ENCODE measurements around the gene DNAH9.

DNAH9 gene

DNA sequence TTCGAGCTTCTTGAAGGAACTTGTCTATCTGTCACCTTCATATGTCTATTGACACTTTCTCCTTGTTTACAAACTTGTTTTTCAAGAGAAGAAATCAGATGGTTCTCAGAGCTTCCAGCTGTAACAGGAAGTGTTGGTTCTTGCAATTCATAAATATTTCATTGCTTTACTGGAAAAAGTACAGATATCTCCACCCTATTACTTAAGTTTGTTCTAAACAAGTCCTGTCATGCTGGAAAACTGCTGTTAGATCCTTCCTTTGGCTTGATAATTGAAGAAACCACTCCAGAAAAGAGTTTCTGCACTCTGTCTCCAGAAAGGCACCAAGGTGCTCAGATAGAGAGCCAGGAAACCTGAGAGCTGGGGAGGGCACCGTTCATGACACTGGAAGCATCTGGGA, 181.6 kb downstream of the DNAH9 start:
- H3K27ac ChIP-seq (ENCODE audit: low read length): no peak overlapping the region

DNA sequence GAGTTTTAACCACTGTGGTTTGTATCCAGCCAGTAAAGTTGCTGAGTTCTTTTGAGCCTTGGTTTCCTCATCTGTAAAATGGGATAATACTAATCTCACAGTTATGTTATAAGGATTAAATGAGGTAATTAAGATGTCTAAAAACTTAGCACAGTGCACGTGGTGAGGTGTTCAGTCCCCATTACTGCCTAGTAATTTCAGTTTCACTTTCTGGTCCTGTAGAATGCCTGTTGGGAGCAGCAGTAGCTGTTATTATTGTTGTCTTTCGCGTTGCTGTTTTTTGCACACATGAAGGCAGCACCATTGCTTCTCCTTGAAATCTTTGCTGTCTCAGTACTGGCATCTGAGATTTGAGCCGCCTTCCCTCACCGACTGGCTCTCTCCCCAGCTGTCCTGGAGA, 182.4 kb downstream of the DNAH9 start:
- no peaks in the 10 kb centered on the region for H3K4me1 ChIP-seq (ENCODE audit: low read length)
- H3K4me2 ChIP-seq (ENCODE audit: low read length): no peak overlapping the region
- H3K36me3 ChIP-seq (replicated peaks; ENCODE audit: low read depth, low read length): no peaks in the 10 kb centered on the region
- H3K9me3 ChIP-seq (ENCODE audit: insufficient read depth, low read length): no peaks in the 10 kb centered on the region
- no peak overlapping the region for H3K9ac ChIP-seq (ENCODE audit: low read length)
- H3K27me3 ChIP-seq (ENCODE audit: low read depth, low read length): no peaks in the 10 kb centered on the region
- no peaks in the 10 kb centered on the region for H3K79me2 ChIP-seq (ENCODE audit: low read length)
- H2AFZ ChIP-seq (ENCODE audit: low read depth, low read length): no peak overlapping the region
- no peak for TF ChIP-seq EZH2phosphoT487 (IDR thresholded peaks at IDR 0.05; ENCODE audit: low read depth)
- TF ChIP-seq, protein P1, sequence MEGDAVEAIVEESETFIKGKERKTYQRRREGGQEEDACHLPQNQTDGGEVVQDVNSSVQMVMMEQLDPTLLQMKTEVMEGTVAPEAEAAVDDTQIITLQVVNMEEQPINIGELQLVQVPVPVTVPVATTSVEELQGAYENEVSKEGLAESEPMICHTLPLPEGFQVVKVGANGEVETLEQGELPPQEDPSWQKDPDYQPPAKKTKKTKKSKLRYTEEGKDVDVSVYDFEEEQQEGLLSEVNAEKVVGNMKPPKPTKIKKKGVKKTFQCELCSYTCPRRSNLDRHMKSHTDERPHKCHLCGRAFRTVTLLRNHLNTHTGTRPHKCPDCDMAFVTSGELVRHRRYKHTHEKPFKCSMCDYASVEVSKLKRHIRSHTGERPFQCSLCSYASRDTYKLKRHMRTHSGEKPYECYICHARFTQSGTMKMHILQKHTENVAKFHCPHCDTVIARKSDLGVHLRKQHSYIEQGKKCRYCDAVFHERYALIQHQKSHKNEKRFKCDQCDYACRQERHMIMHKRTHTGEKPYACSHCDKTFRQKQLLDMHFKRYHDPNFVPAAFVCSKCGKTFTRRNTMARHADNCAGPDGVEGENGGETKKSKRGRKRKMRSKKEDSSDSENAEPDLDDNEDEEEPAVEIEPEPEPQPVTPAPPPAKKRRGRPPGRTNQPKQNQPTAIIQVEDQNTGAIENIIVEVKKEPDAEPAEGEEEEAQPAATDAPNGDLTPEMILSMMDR (IDR thresholded peaks at IDR 0.05; ENCODE audit: low read depth, low read length): no peak
- no peak overlapping the region for H3K4me3 ChIP-seq (ENCODE audit: low read length)
- no peak overlapping the region for H3K27ac ChIP-seq (ENCODE audit: low read length)
- no peaks in the 10 kb centered on the region for H4K20me1 ChIP-seq (ENCODE audit: insufficient read depth, low read length)

More for the DNA sequence above, 181.6 kb downstream of the DNAH9 start:
- no peak overlapping the region for H3K4me2 ChIP-seq (ENCODE audit: low read length)
- TF ChIP-seq EZH2phosphoT487 (IDR thresholded peaks at IDR 0.05; ENCODE audit: low read depth): no peak
- TF ChIP-seq, protein P1 (IDR thresholded peaks at IDR 0.05; ENCODE audit: low read depth, low read length): no peak
- no peaks in the 10 kb centered on the region for H3K36me3 ChIP-seq (replicated peaks; ENCODE audit: low read depth, low read length)
- H3K4me3 ChIP-seq (ENCODE audit: low read length): no peak overlapping the region
- H3K9ac ChIP-seq (ENCODE audit: low read length): no peak overlapping the region
- no peak overlapping the region for H2AFZ ChIP-seq (ENCODE audit: low read depth, low read length)
- no peaks in the 10 kb centered on the region for H4K20me1 ChIP-seq (ENCODE audit: insufficient read depth, low read length)
- H3K79me2 ChIP-seq (ENCODE audit: low read length): no peaks in the 10 kb centered on the region
- no peaks in the 10 kb centered on the region for H3K27me3 ChIP-seq (ENCODE audit: low read depth, low read length)
- no peaks in the 10 kb centered on the region for H3K9me3 ChIP-seq (ENCODE audit: insufficient read depth, low read length)
- H3K4me1 ChIP-seq (ENCODE audit: low read length): no peaks in the 10 kb centered on the region

DNA sequence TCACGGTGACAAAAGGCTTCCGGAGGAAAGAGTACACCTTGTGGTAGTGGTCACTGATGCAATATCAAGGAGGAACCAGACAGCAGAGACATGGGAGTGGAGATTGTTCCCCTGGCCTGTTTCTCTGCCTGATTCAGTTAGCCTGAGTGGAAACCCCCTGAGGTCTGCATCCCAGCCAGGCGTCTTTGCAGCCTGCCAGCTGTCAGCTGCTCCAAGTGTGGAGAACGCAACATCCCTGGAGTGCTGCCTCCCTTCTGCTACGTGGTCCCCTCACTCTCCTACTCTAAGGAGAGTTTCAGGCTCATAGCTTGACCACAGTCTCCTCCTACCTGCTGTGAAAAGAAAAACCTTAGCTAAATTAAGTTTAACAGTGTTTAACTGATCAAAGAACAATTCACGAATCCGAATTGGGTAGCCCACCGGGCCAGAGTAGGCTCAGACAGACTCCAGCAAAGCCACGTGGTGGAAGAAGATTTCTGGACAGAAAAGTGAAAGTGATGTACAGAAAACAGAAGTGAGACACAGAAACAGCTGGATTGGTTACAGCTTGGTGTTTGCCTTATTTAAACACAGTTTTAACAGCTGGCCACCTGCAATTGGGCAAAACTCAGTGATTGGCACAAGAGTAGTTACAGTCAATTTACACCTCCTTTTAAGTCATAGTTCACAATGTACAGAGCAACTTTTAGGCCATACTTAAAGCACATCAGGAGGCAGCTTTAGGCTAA, 188.6 kb downstream of the DNAH9 start:
- no peak overlapping the region; the same call in 1 of the 2 replicates for H2AFZ ChIP-seq (ENCODE audit: low read depth, low read length)
- H3K4me3 ChIP-seq (ENCODE audit: low read length): no peak overlapping the region
- H3K9me3 ChIP-seq (ENCODE audit: insufficient read depth, low read length): no peaks in the 10 kb centered on the region
- no peak overlapping the region for H3K27ac ChIP-seq (ENCODE audit: low read length)
- no peak overlapping the region for H3K9ac ChIP-seq (ENCODE audit: low read length)
- no peaks in the 10 kb centered on the region for H3K36me3 ChIP-seq (replicated peaks; ENCODE audit: low read depth, low read length)
- no peaks in the 10 kb centered on the region for H3K27me3 ChIP-seq (ENCODE audit: low read depth, low read length)
- TF ChIP-seq EZH2phosphoT487 (IDR thresholded peaks at IDR 0.05; ENCODE audit: low read depth): no peak
- TF ChIP-seq, protein P1 (IDR thresholded peaks at IDR 0.05; ENCODE audit: low read depth, low read length): no peak
- no peaks in the 10 kb centered on the region for H4K20me1 ChIP-seq (ENCODE audit: insufficient read depth, low read length)
- H3K79me2 ChIP-seq (ENCODE audit: low read length): no peaks in the 10 kb centered on the region
- peak overlapping the region; percentile 39; the same call in 1 of the 2 replicates for H3K4me2 ChIP-seq (ENCODE audit: low read length)
- peaks cover 10% of the 10 kb centered on the region; the same call in 1 of the 2 replicates for H3K4me1 ChIP-seq (ENCODE audit: low read length)

DNA sequence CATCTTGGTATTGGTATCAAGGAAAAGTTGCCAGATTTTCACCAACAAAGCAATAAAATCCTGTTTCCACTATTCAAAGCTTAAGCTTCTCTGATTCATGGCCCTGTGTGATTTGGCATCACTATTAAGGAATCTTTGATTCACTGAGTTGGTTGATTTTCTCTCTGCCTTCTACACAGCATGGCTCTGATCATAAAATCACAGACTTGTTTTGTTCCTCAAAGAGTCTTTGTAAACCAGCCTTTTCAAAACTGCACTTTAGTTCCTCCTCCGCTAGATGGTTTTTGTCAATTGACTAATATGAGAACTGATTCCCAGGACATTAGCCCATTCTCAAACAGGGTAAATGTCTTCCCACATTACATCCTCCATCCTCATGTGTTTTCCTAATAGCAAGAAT, 197.6 kb downstream of the DNAH9 start:
- H3K27ac ChIP-seq (ENCODE audit: low read length): no peak overlapping the region
- H3K9me3 ChIP-seq (ENCODE audit: insufficient read depth, low read length): no peaks in the 10 kb centered on the region
- H3K4me3 ChIP-seq (ENCODE audit: low read length): no peak overlapping the region
- TF ChIP-seq, protein P1 (IDR thresholded peaks at IDR 0.05; ENCODE audit: low read depth, low read length): no peak
- no peak for TF ChIP-seq EZH2phosphoT487 (IDR thresholded peaks at IDR 0.05; ENCODE audit: low read depth)
- H3K36me3 ChIP-seq (replicated peaks; ENCODE audit: low read depth, low read length): no peaks in the 10 kb centered on the region
- no peak overlapping the region for H3K9ac ChIP-seq (ENCODE audit: low read length)
- no peaks in the 10 kb centered on the region for H3K79me2 ChIP-seq (ENCODE audit: low read length)
- H3K27me3 ChIP-seq (ENCODE audit: low read depth, low read length): no peaks in the 10 kb centered on the region
- H4K20me1 ChIP-seq (ENCODE audit: insufficient read depth, low read length): no peaks in the 10 kb centered on the region
- H3K4me1 ChIP-seq (ENCODE audit: low read length): no peaks in the 10 kb centered on the region
- no peak overlapping the region for H2AFZ ChIP-seq (ENCODE audit: low read depth, low read length)
- no peak overlapping the region for H3K4me2 ChIP-seq (ENCODE audit: low read length)

Data from OCI-LY3 (cell line).